GM12878 (cell line): ENCODE results near the gene TBX10. TPM values are rescaled to one million over a fixed set of nuclear protein-coding genes. Genes with fewer than 3 reads are reported as not detected.

Experiments
- ATAC-seq: fragments of 200-7000 bp; cut with Tn5 transposase; 3 replicates; pipeline ENCODE4 v1.9.1; 2020; ENCODE audit warnings: mild to moderate bottlenecking, moderate library complexity
- BruUV-seq: library from RNA; stranded (reverse); fragments of 400-500 nt; replicated peaks from 2 replicates; lab custom pipeline; 2021; lab: Mats Ljungman, UMichigan
- CTCF ChIA-PET: fragments of 300-600 bp; sonication (Branson Sonifier 250); formaldehyde crosslinking; extraction: SDS; loops from one replicate; lab custom pipeline; 2021; ENCODE audit warnings: inconsistent platforms; lab: Yijun Ruan, JAX
- POLR2A ChIA-PET: fragments of 350-600 bp; formaldehyde crosslinking; extraction: SDS; loops from one replicate; lab custom pipeline; 2021; ENCODE audit warnings: inconsistent platforms; lab: Charles Lee
- RAD21 ChIA-PET: fragments of 300-600 bp; sonication (Branson Sonifier 250); formaldehyde crosslinking; loops from one replicate; lab custom pipeline; 2023; ENCODE audit warnings: antibody characterized with exemption; ENCODE audit not compliant: unreplicated experiment; lab: Charles Lee
- SMC1A ChIA-PET: fragments of 300-600 bp; sonication (Branson Sonifier 250); formaldehyde crosslinking; loops from one replicate; lab custom pipeline; 2023; ENCODE audit not compliant: unreplicated experiment, uncharacterized antibody; lab: Charles Lee
- DNase-seq: peaks from one replicate; pipeline ENCODE4 v3.0.0-alpha.2; 2011; ENCODE audit warnings: low read depth, low spot score
- FAIRE-seq: peaks from 3 replicates; lab custom pipeline; 2011; peaks lifted over from hg19 to GRCh38; lab: Jason Lieb, UNC
- H2AFZ ChIP-seq: 2 replicates; pipeline ENCODE4 v1.6.0; 2011; ENCODE audit warnings: low read depth, low read length, control low read depth; ENCODE audit not compliant: control insufficient read depth
- H3K27ac ChIP-seq: 2 replicates; pipeline ENCODE4 v1.5.1; 2011; ENCODE audit warnings: control low read depth; ENCODE audit not compliant: control insufficient read depth, insufficient read depth
- H3K27me3 ChIP-seq, 2 experiments: replicated peaks in 1 of 2; 2 replicates each; pipeline versions ENCODE4 v1.6.0 to v1.6.1; 2011; ENCODE audit warnings: low read length in 1 of 2; ENCODE audit not compliant: control insufficient read depth in 2 of 2, insufficient read depth in 2 of 2
- H3K36me3 ChIP-seq, 2 experiments: 2 replicates each; pipeline ENCODE4 v1.5.1; 2011; ENCODE audit warnings: low read length in 1 of 2; ENCODE audit not compliant: control insufficient read depth in 2 of 2, insufficient read depth in 2 of 2
- H3K4me1 ChIP-seq: 2 replicates; pipeline ENCODE4 v1.6.1; 2011; ENCODE audit warnings: mild to moderate bottlenecking, low read length, moderate library complexity, mixed read lengths; ENCODE audit not compliant: control insufficient read depth, insufficient read depth
- H3K4me2 ChIP-seq: 2 replicates; pipeline ENCODE4 v1.6.0; 2011; ENCODE audit warnings: control low read depth; ENCODE audit not compliant: control insufficient read depth, insufficient read depth
- H3K4me3 ChIP-seq: fragments of 200-600 bp; sonication (generic); 2 replicates; pipeline ENCODE4 v1.5.1; 2016
- H3K79me2 ChIP-seq: 2 replicates; pipeline ENCODE4 v1.6.0; 2011; ENCODE audit warnings: low read length; ENCODE audit not compliant: control insufficient read depth, insufficient read depth
- H3K9ac ChIP-seq: 2 replicates; pipeline ENCODE4 v1.8.0; 2011; ENCODE audit warnings: low read length, control low read depth, mixed read lengths; ENCODE audit not compliant: control insufficient read depth, insufficient read depth
- H3K9me3 ChIP-seq: replicated peaks from 3 replicates; pipeline ENCODE4 v1.5.1; 2011; ENCODE audit warnings: mild to moderate bottlenecking, low read length; ENCODE audit not compliant: control insufficient read depth, insufficient read depth
- H4K20me1 ChIP-seq: 2 replicates; pipeline ENCODE4 v1.6.0; 2011; ENCODE audit not compliant: control insufficient read depth, insufficient read depth
- CBFB ChIP-seq: IDR thresholded peaks from 2 replicates; pipeline ENCODE4 v1.6.1; 2016; ENCODE audit warnings: antibody characterized with exemption, low read depth
- CEBPB ChIP-seq, 2 experiments: fragments of 150-350 bp in 1 of 2; IDR thresholded peaks; 2 replicates each; pipeline ENCODE4 v1.6.1; 2012 to 2014; ENCODE audit warnings: low read depth in 2 of 2, low read length in 2 of 2, borderline replicate concordance in 1 of 2, inconsistent platforms in 1 of 2
- CUX1 ChIP-seq: IDR thresholded peaks from 2 replicates; pipeline ENCODE4 v1.6.1; 2012; ENCODE audit warnings: improper control_type of control experiment, low read depth, low read length; ENCODE audit not compliant: insufficient replicate concordance
- E2F4 ChIP-seq: IDR thresholded peaks from 2 replicates; pipeline ENCODE4 v1.6.1; 2012; ENCODE audit warnings: low read depth, low read length, improper control_type of control experiment
- EGR1 ChIP-seq, 2 experiments: IDR thresholded peaks; 1 replicate in 1 of 2; 2 replicates in 1 of 2; pipeline ENCODE4 v1.6.1; 2011 to 2012; ENCODE audit warnings: low read depth in 2 of 2, low read length in 2 of 2, borderline replicate concordance in 1 of 2, mild to moderate bottlenecking in 1 of 2, moderate library complexity in 1 of 2
- HCFC1 ChIP-seq: fragments of 150-350 bp; IDR thresholded peaks from 2 replicates; pipeline ENCODE4 v1.6.1; 2014; ENCODE audit warnings: low read length
- HDGF ChIP-seq: fragments of 450-650 bp; IDR thresholded peaks from 2 replicates; pipeline ENCODE4 v1.6.1; 2016; ENCODE audit warnings: antibody characterized with exemption
- KLF5 ChIP-seq: fragments of 450-650 bp; IDR thresholded peaks from 2 replicates; pipeline ENCODE4 v1.6.1; 2014; ENCODE audit warnings: mild to moderate bottlenecking; ENCODE audit not compliant: partially characterized antibody
- MTA3 ChIP-seq: IDR thresholded peaks from 2 replicates; pipeline ENCODE4 v1.6.1; 2012; ENCODE audit warnings: low read length, inconsistent platforms, borderline replicate concordance
- PAX8 ChIP-seq: fragments of 450-650 bp; IDR thresholded peaks from 2 replicates; pipeline ENCODE4 v1.6.1; 2017; ENCODE audit warnings: mild to moderate bottlenecking, moderate library complexity
- RBBP5 ChIP-seq: fragments of 200-600 bp; sonication (generic); conservative IDR thresholded peaks from 2 replicates; pipeline ENCODE4 v1.6.1; 2016
- RUNX3 ChIP-seq: IDR thresholded peaks from 2 replicates; pipeline ENCODE4 v1.6.1; 2012; ENCODE audit warnings: low read length, inconsistent platforms
- STAT3 ChIP-seq: IDR thresholded peaks from 2 replicates; pipeline ENCODE4 v1.6.1; 2011; ENCODE audit warnings: low read depth, low read length, improper control_type of control experiment
- TBL1XR1 ChIP-seq: IDR thresholded peaks from 2 replicates; pipeline ENCODE4 v1.6.1; 2012; ENCODE audit warnings: low read depth, low read length, improper control_type of control experiment
- ZNF217 ChIP-seq: fragments of 450-650 bp; IDR thresholded peaks from 2 replicates; pipeline ENCODE4 v1.6.1; 2017; ENCODE audit warnings: antibody characterized with exemption, mild to moderate bottlenecking
- WGBS: methylation state at CpG from one replicate; pipeline ENCODE4 v1.1.6; 2016; ENCODE audit warnings: low lambda C conversion rate; ENCODE audit not compliant: insufficient replicate concordance, insufficient coverage; ENCODE audit errors: missing lambda C conversion rate; 5-methylcytosine and 5-hydroxymethylcytosine counted together
- in situ Hi-C: fragments of 300-500 bp; cut with MboI; formaldehyde crosslinking; loops from 9 replicates; pipeline ENCODE4 v1.14.3; 2018; ENCODE audit warnings: mixed read lengths
- intact Hi-C: fragments of 100-400 bp; cut with micrococcal nuclease; formaldehyde crosslinking; loops from one replicate; pipeline ENCODE4 v1.14.2; 2022; ENCODE audit not compliant: unreplicated experiment
- polyA plus RNA-seq, 11 experiments: library from polyadenylated mRNA; depleted of rRNA in 4 of 11; unstranded in 6 of 11; stranded (reverse) in 5 of 11; fragments of >200 nt; fragmentation: Nextera tagmentation in 4 of 11; fragmentation: Illumina TruSeq in 1 of 11; extraction: Ambion mirVana in 4 of 11; extraction: Trizol in 1 of 11; gene quantifications; 1 replicate in 1 of 11; 2 replicates in 10 of 11; pipeline versions ENCODE4 v1.2.1 to v1.2.3, GENCODE V29; 2011 to 2016; ENCODE audit warnings: inconsistent platforms in 2 of 11, missing spikeins in 2 of 11, low read depth in 1 of 11
- total RNA-seq, 4 experiments: library from RNA; depleted of rRNA in 3 of 4; stranded (reverse); fragments of >200 nt in 3 of 4; fragmentation: Illumina TruSeq in 1 of 4; extraction: Trizol in 1 of 4; gene quantifications; 2 replicates each; pipeline versions ENCODE4 v1.2.1 to v1.2.3, GENCODE V29; 2013 to 2021

Gene TBX10
- total and polyA plus RNA-seq, 10 of the 15 experiments (the other 5 are each of a cell fraction or from before 2014, with no cell fraction given), result 0.10 to 0.44 (median 0.20) TPM; not detected in 4

- Histone ChIP-seq H3K4me3 (peak overlapping the region; percentile 71), H3K36me3 (no peaks in the 10 kb centered on the region), H3K9ac (peak overlapping the region; percentile 49), H3K27ac (peak overlapping the region; percentile 46), H3K9me3 (no peaks in the 10 kb centered on the region), H3K79me2 (no peaks in the 10 kb centered on the region), H4K20me1 (no peaks in the 10 kb centered on the region), H3K4me2 (peak overlapping the region; percentile 84), H2AFZ (peak overlapping the region; percentile 88), H3K27me3 (no peaks in the 10 kb centered on the region), H3K4me1 (peaks cover 15% of the 10 kb centered on the region)
- in situ Hi-C loops (no loop called here), intact Hi-C loops (no loop called here)
- ChIA-PET POLR2A (interaction anchor here (0.6 to 2.6 kb wide), 7 partner anchors 14 to 48 kb away, joined by 3 to 16 read pairs (median 4); partner anchors contain the start of gene ACY3), CTCF (interaction anchor here (0.6 to 6.4 kb wide), 18 partner anchors 11 to 274 kb away, joined by 3 to 71 read pairs (median 8); partner anchors contain the start of genes ACY3, CDK2AP2 and GSTP1), RAD21 (interaction anchor here (0.5 to 5.1 kb wide), 18 partner anchors 14 to 395 kb away, joined by 3 to 38 read pairs (median 6); partner anchors contain the start of genes ACY3, GSTP1 and PTPRCAP), SMC1A (interaction anchor here (0.8 to 6.4 kb wide), 8 partner anchors 18 to 71 kb away, joined by 3 to 52 read pairs (median 4); partner anchors contain the start of gene GSTP1)
- under 1% methylated on average over 40 of the region's 70 CpGs for WGBS
- peak; percentile 75 for DNase-seq
- peak; percentile 44 for FAIRE-seq
- no TSS peak for BruUV-seq
- ATAC-seq, result peak; percentile 86
- TF ChIP-seq CBFB (no peak), EGR1 (IDR thresholded peaks at IDR 0.05; ENCODE audit: borderline replicate concordance in 1 of 2, low read depth in 2 of 2, low read length in 2 of 2) (no peak), MTA3 (no peak), STAT3 (no peak), CEBPB (IDR thresholded peaks at IDR 0.05; ENCODE audit: borderline replicate concordance in 1 of 2, low read depth in 2 of 2, low read length in 2 of 2) (no peak), RBBP5 (no peak), E2F4 (no peak), KLF5 (peak; percentile 20), ZNF217 (no peak), CUX1 (no peak), PAX8 (no peak), HDGF (peak; percentile 70; the same call in 1 of the 2 replicates), HCFC1 (no peak), RUNX3 (no peak), TBL1XR1 (no peak)
These were observed 9.2 kb downstream of the TBX10 start for GRCh38 chr11:67630228-67630942.
